Chondrocyte (in vitro differentiated cells): ENCODE data around the gene ZNF514. TPM values are rescaled to one million over a fixed set of nuclear protein-coding genes. Genes with fewer than 3 reads are reported as not detected.

ENCODE experiments used
- DNase-seq: peaks from one replicate; pipeline ENCODE4 v3.0.0; 2021; ENCODE audit warnings: mixed read lengths, low spot score
- H3K27ac Mint-ChIP-seq: one replicate; pipeline ENCODE4 v1.8.0; 2021; ENCODE audit warnings: mild to moderate bottlenecking, moderate library complexity, mixed read lengths; ENCODE audit not compliant: unreplicated experiment
- H3K27me3 Mint-ChIP-seq: 2 replicates; pipeline ENCODE4 v1.8.0; 2021; ENCODE audit warnings: low read depth, mixed read lengths
- H3K36me3 Mint-ChIP-seq: 2 replicates; pipeline ENCODE4 v1.8.0; 2021; ENCODE audit warnings: low read depth, mixed read lengths
- H3K4me1 Mint-ChIP-seq: 2 replicates; pipeline ENCODE4 v1.8.0; 2021; ENCODE audit warnings: low read depth, mild to moderate bottlenecking, mixed read lengths
- H3K4me3 Mint-ChIP-seq: one replicate; pipeline ENCODE4 v1.8.0; 2021; ENCODE audit warnings: mild to moderate bottlenecking, moderate library complexity, mixed read lengths; ENCODE audit not compliant: unreplicated experiment
- H3K9me3 Mint-ChIP-seq: 2 replicates; pipeline ENCODE4 v1.8.0; 2021; ENCODE audit warnings: low read depth, mixed read lengths
- CTCF ChIP-seq: fragments of 200-600 bp; sonication (generic); IDR thresholded peaks from 2 replicates; pipeline ENCODE4 v1.5.0; 2021; ENCODE audit warnings: antibody characterized with exemption, mild to moderate bottlenecking, moderate library complexity
- total RNA-seq: library from RNA; stranded (reverse); gene quantifications from 3 replicates; pipeline ENCODE4 v1.2.1, GENCODE V29; 2021

The ZNF514 gene
- total RNA-seq, 1 donor from 2014 or later: 12.1 TPM

DNA sequence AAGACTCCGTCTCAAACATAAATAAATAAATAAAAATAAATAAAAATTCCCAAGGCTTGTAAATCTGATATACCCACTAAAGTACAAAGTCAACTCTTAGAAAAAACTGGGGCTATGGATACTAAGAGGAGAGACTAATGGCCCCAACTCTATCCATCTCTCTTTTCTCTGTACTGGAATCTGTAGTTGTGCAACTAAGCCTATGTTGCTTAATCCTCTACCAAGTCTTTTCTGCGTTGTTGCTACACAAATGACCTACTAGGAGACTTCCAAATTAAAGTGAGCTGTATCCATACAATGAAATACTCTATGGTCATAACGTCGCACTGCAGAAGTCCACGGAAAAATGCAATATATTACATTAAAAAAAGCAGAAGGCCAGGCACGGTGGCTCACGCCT is 46.2 kb downstream of the ZNF514 start:
- H3K27me3 Mint-ChIP-seq: no peaks in the 10 kb centered on the region
- peaks cover 21% of the 10 kb centered on the region for H3K36me3 Mint-ChIP-seq
- H3K4me1 Mint-ChIP-seq: peaks cover 7% of the 10 kb centered on the region

GRCh38 chr2:95110395-95110794 is 49.3 kb downstream of the ZNF514 start:
- H3K4me1 Mint-ChIP-seq: peaks cover 2% of the 10 kb centered on the region
- H3K4me3 Mint-ChIP-seq: no peak overlapping the region
- peaks cover 41% of the 10 kb centered on the region for H3K36me3 Mint-ChIP-seq
- no peaks in the 10 kb centered on the region for H3K9me3 Mint-ChIP-seq
- no peak overlapping the region for H3K27ac Mint-ChIP-seq
- TF ChIP-seq CTCF: no peak
- DNase-seq: no peak
- no peaks in the 10 kb centered on the region for H3K27me3 Mint-ChIP-seq

More for the DNA sequence above, 46.2 kb downstream of the ZNF514 start:
- DNase-seq: no peak
- Mint-ChIP-seq H3K27ac (no peak overlapping the region), H3K4me3 (no peak overlapping the region), H3K9me3 (no peaks in the 10 kb centered on the region)
- no peak for TF ChIP-seq CTCF

GRCh38 chr2:95109260-95109659 is 50.4 kb downstream of the ZNF514 start:
- Mint-ChIP-seq H3K27ac (no peak overlapping the region), H3K27me3 (no peaks in the 10 kb centered on the region), H3K4me1 (no peaks in the 10 kb centered on the region), H3K36me3 (peaks cover 41% of the 10 kb centered on the region), H3K9me3 (no peaks in the 10 kb centered on the region), H3K4me3 (no peak overlapping the region)
- no peak for DNase-seq
- no peak for TF ChIP-seq CTCF

GRCh38 chr2:95106081-95106480 is 53.6 kb downstream of the ZNF514 start:
- Mint-ChIP-seq H3K9me3 (no peaks in the 10 kb centered on the region), H3K36me3 (peaks cover 42% of the 10 kb centered on the region)

DNA sequence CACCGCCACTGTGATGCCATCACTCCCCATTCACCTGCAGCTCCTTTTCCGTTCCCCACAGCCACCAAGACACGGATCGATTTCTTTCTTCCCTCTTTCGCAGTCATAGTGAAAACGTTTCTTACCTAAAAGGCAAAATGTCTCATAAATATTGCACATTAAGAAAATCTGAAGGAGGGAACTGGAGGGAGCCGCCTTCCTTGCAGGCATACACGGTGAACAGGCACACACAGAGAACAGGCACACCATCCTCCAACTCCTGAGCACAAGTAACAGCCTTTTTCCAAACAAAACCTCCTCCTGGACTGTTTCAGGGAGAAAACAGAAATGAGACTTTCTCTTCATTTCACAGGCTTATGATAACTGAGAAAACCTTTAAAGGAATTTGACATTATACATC is 55.0 kb downstream of the ZNF514 start:
- no peak for DNase-seq
- no peak overlapping the region for H3K4me3 Mint-ChIP-seq
- no peaks in the 10 kb centered on the region for H3K9me3 Mint-ChIP-seq
- peaks cover 45% of the 10 kb centered on the region for H3K36me3 Mint-ChIP-seq
- H3K4me1 Mint-ChIP-seq: no peaks in the 10 kb centered on the region
- H3K27me3 Mint-ChIP-seq: no peaks in the 10 kb centered on the region
- TF ChIP-seq CTCF: no peak
- no peak overlapping the region for H3K27ac Mint-ChIP-seq

More at GRCh38 chr2:95106081-95106480, 53.6 kb downstream of the ZNF514 start:
- no peak for DNase-seq
- Mint-ChIP-seq H3K4me1 (no peaks in the 10 kb centered on the region), H3K27ac (no peak overlapping the region), H3K4me3 (no peak overlapping the region), H3K27me3 (no peaks in the 10 kb centered on the region)
- TF ChIP-seq CTCF: no peak
